Inflammatory macrophage treated with lipopolysaccharide for 4 hours (primary cell): ENCODE results near the gene NEUROD1.
A peak's percentile ranks its signal among the peaks of the same experiment; 100 is the strongest.
"Not testable (repeated sequence)": the region's sequence is repeated elsewhere in the genome, so short reads cannot be mapped to it uniquely, and the experiment has no call there.

Source experiments
- DNase-seq: peaks from one replicate; pipeline ENCODE4 v3.0.0-alpha.2; 2020

NEUROD1 gene

GRCh38 chr2:181680055-181680936 lies at the start of gene NEUROD1:
Gene NEUROD1 (minus strand): TSS chr2:181680517. CDS start chr2:181678860, 1,657 bp downstream.
- no peak for DNase-seq

GRCh38 chr2:181725476-181725875 lies 45.2 kb upstream of the NEUROD1 start:
- no peak for DNase-seq

GRCh38 chr2:181724662-181725061 lies 44.3 kb upstream of the NEUROD1 start:
- no peak for DNase-seq

- no peak for DNase-seq
Observed at GRCh38 chr2:181723731-181724130, 43.4 kb upstream of the NEUROD1 start.

GRCh38 chr2:181715033-181715630 lies 34.8 kb upstream of the NEUROD1 start:
- DNase-seq, result peak; percentile 80

GRCh38 chr2:181711051-181711450 lies 30.7 kb upstream of the NEUROD1 start:
- peak; percentile 7 for DNase-seq

- not testable (repeated sequence) for DNase-seq
Observed at GRCh38 chr2:181702519-181702918, 22.2 kb upstream of the NEUROD1 start.

GRCh38 chr2:181698223-181698622 lies 17.9 kb upstream of the NEUROD1 start:
- DNase-seq, result no peak

GRCh38 chr2:181697571-181697970 lies 17.3 kb upstream of the NEUROD1 start:
- peak; percentile 87 for DNase-seq

- DNase-seq, result peak; percentile 80
Observed at GRCh38 chr2:181697126-181697525, 16.8 kb upstream of the NEUROD1 start.

- DNase-seq, result no peak
Observed at GRCh38 chr2:181694271-181694670, 14.0 kb upstream of the NEUROD1 start.

GRCh38 chr2:181690860-181691259 lies 10.5 kb upstream of the NEUROD1 start:
- no peak for DNase-seq

GRCh38 chr2:181686576-181687185 lies 6.4 kb upstream of the NEUROD1 start:
- no peak for DNase-seq

- no peak for DNase-seq
Observed at GRCh38 chr2:181685150-181685688, 4.9 kb upstream of the NEUROD1 start.

GRCh38 chr2:181684454-181685149 lies 4.3 kb upstream of the NEUROD1 start:
- no peak for DNase-seq

- DNase-seq, result no peak
Observed at GRCh38 chr2:181683518-181684453, 3.5 kb upstream of the NEUROD1 start.

GRCh38 chr2:181682795-181683517 lies 2.6 kb upstream of the NEUROD1 start:
- no peak for DNase-seq

- DNase-seq, result no peak
Observed at GRCh38 chr2:181682026-181682789, 1.9 kb upstream of the NEUROD1 start.

GRCh38 chr2:181680937-181681811 lies 857 bp upstream of the NEUROD1 start:
- no peak for DNase-seq
